Suprapubic skin (tissue), 3 donors: ENCODE measurements around the gene S1PR4.

Source experiments
- CTCF ChIP-seq, 2 donors: fragments of 200-600 bp in 1 of 2; fragments of 450-650 bp in 1 of 2; sonication (generic) in 1 of 2; IDR thresholded peaks; one replicate each; pipeline ENCODE4 v1.5.1; 2016 to 2019; ENCODE audit warnings: antibody characterized with exemption in 2 of 2, mild to moderate bottlenecking in 1 of 2, moderate library complexity in 1 of 2
- POLR2A ChIP-seq, 2 donors: fragments of 450-650 bp; IDR thresholded peaks; one replicate each; pipeline ENCODE4 v1.6.1; 2017; ENCODE audit warnings: antibody characterized with exemption in 2 of 2, mild to moderate bottlenecking in 2 of 2, moderate library complexity in 2 of 2

GRCh38 chr19:3222709-3223108 is 44.1 kb downstream of the S1PR4 start:
- no peak for TF ChIP-seq CTCF (IDR thresholded peaks at IDR 0.05)
- no peak for TF ChIP-seq POLR2A (IDR thresholded peaks at IDR 0.05)
